Neural progenitor cell (in vitro differentiated cells): ENCODE data around the gene GPRC5D.

Experiments
- EZH2phosphoT487 ChIP-seq: fragments of 200-600 bp; sonication (generic); IDR thresholded peaks from 2 replicates; pipeline ENCODE4 v1.6.1; 2017; ENCODE audit warnings: antibody characterized with exemption
- TF ChIP-seq, protein P1 (sequence below): fragments of 200-600 bp; sonication (generic); IDR thresholded peaks from 2 replicates; pipeline ENCODE4 v1.5.1; 2017; ENCODE audit warnings: antibody characterized with exemption, mild to moderate bottlenecking

DNA sequence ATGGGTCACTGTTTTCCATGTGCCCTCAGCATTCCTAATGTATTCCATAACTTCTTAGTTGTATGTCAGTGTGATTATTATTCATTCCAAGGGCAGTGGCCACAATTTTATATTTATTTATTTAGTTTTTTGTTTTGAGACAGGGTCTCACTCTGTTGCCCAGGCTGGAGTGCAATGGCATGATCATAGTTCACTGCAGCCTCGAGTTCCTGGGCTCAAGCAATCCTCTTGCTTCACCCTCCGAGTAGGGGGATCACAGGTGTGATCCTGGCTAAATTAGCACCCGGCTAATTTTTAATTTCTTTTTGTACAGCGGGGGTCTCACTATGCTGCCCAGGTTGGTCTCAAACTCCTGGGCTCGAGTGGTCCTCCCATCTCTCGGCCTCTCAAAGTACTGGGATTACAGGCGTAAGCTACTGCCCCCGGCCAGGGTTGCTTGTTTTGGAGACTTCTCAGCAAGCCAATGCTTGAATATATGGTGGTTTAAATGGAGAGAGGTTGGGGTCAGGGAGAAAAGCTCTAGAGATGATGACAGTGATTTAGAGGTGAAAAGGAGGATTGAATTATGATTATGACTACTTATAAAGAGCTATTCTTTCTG lies 53.0 kb downstream of the GPRC5D start:
- TF ChIP-seq, protein P1, sequence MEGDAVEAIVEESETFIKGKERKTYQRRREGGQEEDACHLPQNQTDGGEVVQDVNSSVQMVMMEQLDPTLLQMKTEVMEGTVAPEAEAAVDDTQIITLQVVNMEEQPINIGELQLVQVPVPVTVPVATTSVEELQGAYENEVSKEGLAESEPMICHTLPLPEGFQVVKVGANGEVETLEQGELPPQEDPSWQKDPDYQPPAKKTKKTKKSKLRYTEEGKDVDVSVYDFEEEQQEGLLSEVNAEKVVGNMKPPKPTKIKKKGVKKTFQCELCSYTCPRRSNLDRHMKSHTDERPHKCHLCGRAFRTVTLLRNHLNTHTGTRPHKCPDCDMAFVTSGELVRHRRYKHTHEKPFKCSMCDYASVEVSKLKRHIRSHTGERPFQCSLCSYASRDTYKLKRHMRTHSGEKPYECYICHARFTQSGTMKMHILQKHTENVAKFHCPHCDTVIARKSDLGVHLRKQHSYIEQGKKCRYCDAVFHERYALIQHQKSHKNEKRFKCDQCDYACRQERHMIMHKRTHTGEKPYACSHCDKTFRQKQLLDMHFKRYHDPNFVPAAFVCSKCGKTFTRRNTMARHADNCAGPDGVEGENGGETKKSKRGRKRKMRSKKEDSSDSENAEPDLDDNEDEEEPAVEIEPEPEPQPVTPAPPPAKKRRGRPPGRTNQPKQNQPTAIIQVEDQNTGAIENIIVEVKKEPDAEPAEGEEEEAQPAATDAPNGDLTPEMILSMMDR, result no peak
- TF ChIP-seq EZH2phosphoT487, result no peak
